Mucosa of descending colon (tissue), 3 donors: ENCODE measurements around the gene NECAB2. TPM values are rescaled to one million over a fixed set of nuclear protein-coding genes. Genes with fewer than 3 reads are reported as not detected.
A peak's percentile ranks its signal among the peaks of the same experiment; 100 is the strongest.

Experiments used
- ATAC-seq: fragments of 200-7000 bp; cut with Tn5 transposase; one replicate; pipeline ENCODE4 v1.9.1; 2020; ENCODE audit warnings: mild to moderate bottlenecking, moderate library complexity
- DNase-seq, 3 donors: peaks; one replicate each; pipeline ENCODE4 v3.0.0-alpha.2; 2020
- H3K36me3 ChIP-seq: fragments of 200-600 bp; one replicate; pipeline ENCODE4 v1.8.0; 2021; ENCODE audit warnings: low read depth, mild to moderate bottlenecking
- H3K4me1 ChIP-seq: fragments of 200-600 bp; one replicate; pipeline ENCODE4 v1.8.0; 2021; ENCODE audit warnings: low read depth, mild to moderate bottlenecking
- H3K4me3 ChIP-seq: fragments of 200-600 bp; one replicate; pipeline ENCODE4 v1.8.0; 2021; ENCODE audit warnings: mild to moderate bottlenecking
- H3K9me3 ChIP-seq: fragments of 200-600 bp; one replicate; pipeline ENCODE4 v1.8.0; 2021; ENCODE audit warnings: mild to moderate bottlenecking
- intact Hi-C, 2 donors: fragments of 100-400 bp; cut with DNase I in 1 of 2; cut with micrococcal nuclease in 1 of 2; formaldehyde crosslinking; loops; one replicate each; pipeline versions ENCODE4 v1.11.0 to v1.11.1; 2022; cut with DNase I, micrococcal nuclease
- total RNA-seq, 3 donors: library from RNA; stranded (reverse); fragmentation: NEBNext Ultra II Directional in 2 of 3; extraction: Animal tissue kit (Norgen Biotek cat#: 25700) in 2 of 3; gene quantifications; one replicate each; pipeline versions ENCODE4 v1.2.1 to v1.2.4, GENCODE V29; 2021 to 2023
- TF ChIP-seq, protein P1 (sequence below): fragments of 200-600 bp; IDR thresholded peaks from one replicate; pipeline ENCODE4 v1.8.0; 2022; ENCODE audit warnings: antibody characterized with exemption, mild to moderate bottlenecking
- donor health status: DM: no; HTN: no; CAD: no; lungs with moderate emphysema.
- donor health status: DM: no; HTN: no; CAD: no.
- donor health status: DM: no; HTN: yes; CAD: no.

NECAB2 gene
- total RNA-seq, 3 donors from 2014 or later = 0.55 to 2.0 (median 0.96) TPM

- ATAC-seq (peak; percentile 93), DNase-seq (peak; percentile 92 to 94 (median 94))
- TF ChIP-seq, protein P1, sequence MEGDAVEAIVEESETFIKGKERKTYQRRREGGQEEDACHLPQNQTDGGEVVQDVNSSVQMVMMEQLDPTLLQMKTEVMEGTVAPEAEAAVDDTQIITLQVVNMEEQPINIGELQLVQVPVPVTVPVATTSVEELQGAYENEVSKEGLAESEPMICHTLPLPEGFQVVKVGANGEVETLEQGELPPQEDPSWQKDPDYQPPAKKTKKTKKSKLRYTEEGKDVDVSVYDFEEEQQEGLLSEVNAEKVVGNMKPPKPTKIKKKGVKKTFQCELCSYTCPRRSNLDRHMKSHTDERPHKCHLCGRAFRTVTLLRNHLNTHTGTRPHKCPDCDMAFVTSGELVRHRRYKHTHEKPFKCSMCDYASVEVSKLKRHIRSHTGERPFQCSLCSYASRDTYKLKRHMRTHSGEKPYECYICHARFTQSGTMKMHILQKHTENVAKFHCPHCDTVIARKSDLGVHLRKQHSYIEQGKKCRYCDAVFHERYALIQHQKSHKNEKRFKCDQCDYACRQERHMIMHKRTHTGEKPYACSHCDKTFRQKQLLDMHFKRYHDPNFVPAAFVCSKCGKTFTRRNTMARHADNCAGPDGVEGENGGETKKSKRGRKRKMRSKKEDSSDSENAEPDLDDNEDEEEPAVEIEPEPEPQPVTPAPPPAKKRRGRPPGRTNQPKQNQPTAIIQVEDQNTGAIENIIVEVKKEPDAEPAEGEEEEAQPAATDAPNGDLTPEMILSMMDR = no peak
- intact Hi-C loops = no loop called here
- no peaks in the 10 kb centered on the region for H3K4me1 ChIP-seq
- no peak overlapping the region for H3K4me3 ChIP-seq
- no peaks in the 10 kb centered on the region for H3K9me3 ChIP-seq
- H3K36me3 ChIP-seq = no peaks in the 10 kb centered on the region
These were observed 45.9 kb downstream of the NECAB2 start for GRCh38 chr16:84013787-84014569.

- TF ChIP-seq, protein P1 = no peak
- Histone ChIP-seq H3K4me1 (no peaks in the 10 kb centered on the region), H3K4me3 (no peak overlapping the region), H3K36me3 (no peaks in the 10 kb centered on the region), H3K9me3 (no peaks in the 10 kb centered on the region)
- peak in 2 of 3 donors; percentile 33 to 56 for DNase-seq
- intact Hi-C loops = no loop called here
- ATAC-seq = no peak
These were observed 46.7 kb downstream of the NECAB2 start for GRCh38 chr16:84014570-84015327.

GRCh38 chr16:84015399-84015798, 47.4 kb downstream of the NECAB2 start:
- TF ChIP-seq, protein P1 = no peak
- Histone ChIP-seq H3K4me1 (no peaks in the 10 kb centered on the region), H3K9me3 (no peaks in the 10 kb centered on the region), H3K4me3 (no peak overlapping the region), H3K36me3 (no peaks in the 10 kb centered on the region)
- no peak for ATAC-seq
- intact Hi-C loops = no loop called here
- no peak for DNase-seq

DNA sequence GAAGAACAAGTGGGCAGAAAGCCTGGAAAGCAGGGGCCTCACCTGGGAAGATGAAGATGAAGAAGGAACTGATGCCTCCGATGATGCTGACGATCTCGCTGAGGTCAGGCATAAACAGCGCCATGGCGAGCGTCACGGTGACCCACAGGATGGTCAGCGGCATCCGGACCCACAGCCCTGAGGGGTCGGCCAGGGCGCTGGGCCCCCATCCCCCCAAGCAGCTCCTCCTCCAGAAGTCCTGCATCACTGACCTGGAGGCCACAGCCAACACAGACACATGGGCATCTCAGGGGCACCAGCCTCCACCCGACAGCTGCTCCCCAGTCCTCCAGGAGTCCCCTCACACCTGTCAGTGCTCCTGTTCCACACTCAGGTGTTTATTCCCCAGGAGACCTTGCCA, 48.4 kb downstream of the NECAB2 start:
- H3K4me3 ChIP-seq = no peak overlapping the region
- no peaks in the 10 kb centered on the region for H3K4me1 ChIP-seq
- TF ChIP-seq, protein P1 = no peak
- DNase-seq (no peak), ATAC-seq (no peak)
- H3K36me3 ChIP-seq = no peaks in the 10 kb centered on the region
- H3K9me3 ChIP-seq = no peaks in the 10 kb centered on the region
- intact Hi-C loops = no loop called here

DNA sequence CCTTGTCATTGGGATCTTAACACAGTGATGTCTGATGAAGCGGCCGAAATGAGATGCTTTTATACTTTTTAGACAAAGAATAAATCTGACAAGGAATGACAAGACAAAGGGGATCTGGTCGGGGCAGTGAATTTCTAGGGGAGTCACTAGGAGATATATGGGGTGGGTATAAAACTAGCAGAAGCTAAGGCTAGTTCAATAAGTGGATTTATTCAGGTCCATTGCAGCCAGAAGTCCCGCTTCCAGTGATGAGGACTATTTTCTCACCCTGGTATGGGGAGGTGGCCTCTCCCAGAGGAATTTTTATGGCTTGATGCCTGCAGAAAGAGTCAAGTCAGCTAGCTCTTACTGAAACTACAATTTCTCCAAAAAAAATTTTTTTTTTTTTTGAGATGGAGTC, 50.7 kb downstream of the NECAB2 start:
- Histone ChIP-seq H3K9me3 (no peaks in the 10 kb centered on the region), H3K4me3 (no peak overlapping the region), H3K36me3 (no peaks in the 10 kb centered on the region), H3K4me1 (no peaks in the 10 kb centered on the region)
- TF ChIP-seq, protein P1 = no peak
- intact Hi-C loops = no loop called here
- no peak for DNase-seq
- no peak for ATAC-seq
